Endothelial cell of umbilical vein (primary cell): ENCODE measurements around the gene UST. TPM values are rescaled to one million over a fixed set of nuclear protein-coding genes. Genes with fewer than 3 reads are reported as not detected.

ENCODE experiments used
- BruUV-seq: library from RNA; stranded (reverse); fragments of 400-500 nt; replicated peaks from 2 replicates; lab custom pipeline; 2021; lab: Mats Ljungman, UMichigan
- CTCF ChIA-PET: fragments of 300-600, 350-600 bp; sonication (Branson Sonifier 250); formaldehyde crosslinking; loops from one replicate; lab custom pipeline; 2021; ENCODE audit warnings: antibody characterized with exemption, inconsistent platforms; lab: Charles Lee
- POLR2A ChIA-PET: fragments of 300-600, 350-600 bp; sonication (Branson Sonifier 250); formaldehyde crosslinking; loops from one replicate; lab custom pipeline; 2021; ENCODE audit warnings: antibody characterized with exemption, inconsistent platforms; lab: Charles Lee
- DNase-seq: peaks from one replicate; pipeline ENCODE4 v3.0.0-alpha.2; 2011; ENCODE audit warnings: low read depth, low spot score
- FAIRE-seq: peaks from 2 replicates; lab custom pipeline; 2011; peaks lifted over from hg19 to GRCh38; lab: Jason Lieb, UNC
- H2AFZ ChIP-seq: 2 replicates; pipeline ENCODE4 v1.6.0; 2012; ENCODE audit warnings: low read depth, low read length, control low read depth, inconsistent platforms
- H3K27ac ChIP-seq: 2 replicates; pipeline ENCODE4 v1.5.1; 2011; ENCODE audit warnings: low read depth, mild to moderate bottlenecking, control low read depth, low read length, moderate library complexity; ENCODE audit not compliant: insufficient read depth
- H3K27me3 ChIP-seq, 2 experiments: 2 replicates each; pipeline versions ENCODE4 v1.6.0 to v1.6.1; 2011; ENCODE audit warnings: low read length in 2 of 2, mixed read lengths in 1 of 2; ENCODE audit not compliant: control insufficient read depth in 2 of 2, insufficient read depth in 2 of 2
- H3K36me3 ChIP-seq, 2 experiments: 2 replicates in 1 of 2; 3 replicates in 1 of 2; pipeline ENCODE4 v1.5.1; 2011; ENCODE audit warnings: low read length in 2 of 2, mild to moderate bottlenecking in 1 of 2, moderate library complexity in 1 of 2; ENCODE audit not compliant: control insufficient read depth in 2 of 2, insufficient read depth in 2 of 2; ENCODE audit errors: extremely low read depth in 1 of 2
- H3K4me1 ChIP-seq: 3 replicates; pipeline ENCODE4 v1.5.1; 2011; ENCODE audit warnings: mild to moderate bottlenecking, low read length; ENCODE audit not compliant: control insufficient read depth, insufficient read depth; ENCODE audit errors: extremely low read depth
- H3K4me2 ChIP-seq: 2 replicates; pipeline ENCODE4 v1.6.1; 2011; ENCODE audit warnings: low read length, control low read depth, mixed read lengths; ENCODE audit not compliant: insufficient read depth
- H3K4me3 ChIP-seq, 3 experiments: fragments of 200-600 bp in 1 of 3; sonication (generic), shearing (Covaris generic) in 1 of 3; replicated peaks in 1 of 3; 2 replicates each; pipeline ENCODE4 v1.5.1; 2011 to 2016; ENCODE audit warnings: control low read depth in 3 of 3, low read length in 3 of 3, mild to moderate bottlenecking in 2 of 3, inconsistent platforms in 1 of 3, low read depth in 1 of 3, moderate library complexity in 1 of 3; ENCODE audit not compliant: insufficient read depth in 1 of 3
- H3K79me2 ChIP-seq: 2 replicates; pipeline ENCODE4 v1.6.0; 2012; ENCODE audit warnings: low read length, inconsistent platforms; ENCODE audit not compliant: control insufficient read depth, insufficient read depth
- H3K9ac ChIP-seq: replicated peaks from 2 replicates; pipeline ENCODE3; 2011; ENCODE audit warnings: low read length, control low read depth; ENCODE audit not compliant: insufficient read depth; ENCODE audit errors: extremely low read depth
- H3K9me1 ChIP-seq: replicated peaks from 3 replicates; pipeline ENCODE4 v1.6.0; 2011; ENCODE audit warnings: mild to moderate bottlenecking, low read length; ENCODE audit not compliant: control insufficient read depth, insufficient read depth; ENCODE audit errors: extremely low read depth
- H3K9me3 ChIP-seq: replicated peaks from 2 replicates; pipeline ENCODE4 v1.5.1; 2012; ENCODE audit warnings: low read length, inconsistent platforms; ENCODE audit not compliant: control insufficient read depth, insufficient read depth
- H4K20me1 ChIP-seq: replicated peaks from 2 replicates; pipeline ENCODE3; 2011; ENCODE audit warnings: mild to moderate bottlenecking, low read length; ENCODE audit not compliant: control insufficient read depth, insufficient read depth; ENCODE audit errors: extremely low read depth
- EZH2 ChIP-seq: IDR thresholded peaks from 2 replicates; pipeline ENCODE4 v1.6.1; 2012; ENCODE audit warnings: borderline replicate concordance, low read depth, mild to moderate bottlenecking, moderate library complexity, low read length, inconsistent platforms; ENCODE audit not compliant: severe bottlenecking
- FOS ChIP-seq: IDR thresholded peaks from 2 replicates; pipeline ENCODE4 v1.6.1; 2011; ENCODE audit warnings: mild to moderate bottlenecking, low read length, moderate library complexity, borderline replicate concordance; ENCODE audit not compliant: insufficient read depth
- GATA2 ChIP-seq: IDR thresholded peaks from 2 replicates; pipeline ENCODE4 v1.7.0; 2011; ENCODE audit warnings: low read depth, mild to moderate bottlenecking, moderate library complexity, mixed read lengths, low read length; ENCODE audit not compliant: insufficient read length, insufficient read depth
- JUN ChIP-seq: IDR thresholded peaks from 2 replicates; pipeline ENCODE4 v1.6.1; 2011; ENCODE audit warnings: borderline replicate concordance, low read depth; ENCODE audit not compliant: insufficient read length, insufficient read depth
- MYC ChIP-seq: IDR thresholded peaks from one replicate; pipeline ENCODE4 v1.6.1; 2011; ENCODE audit warnings: mild to moderate bottlenecking, low read depth, low read length
- POLR2A ChIP-seq: IDR thresholded peaks from 2 replicates; pipeline ENCODE4 v1.6.1; 2012; ENCODE audit warnings: low read depth, mild to moderate bottlenecking, control low read depth, low read length
- POLR2AphosphoS5 ChIP-seq: IDR thresholded peaks from 2 replicates; pipeline ENCODE4 v1.6.1; 2012; ENCODE audit warnings: low read depth, mild to moderate bottlenecking, control low read depth, low read length, moderate library complexity; ENCODE audit not compliant: insufficient read depth
- dilution Hi-C: fragments of 300-500 bp; cut with MboI; formaldehyde crosslinking; loops from one replicate; pipeline ENCODE4 v1.15.0; 2019; ENCODE audit warnings: low sequenced_read_pairs; ENCODE audit not compliant: extremely low pct_ligation_motif_present
- intact Hi-C: fragments of 100-400 bp; cut with micrococcal nuclease; formaldehyde crosslinking; loops from one replicate; pipeline ENCODE4 v1.10.0; 2022
- polyA plus RNA-seq, 4 experiments: library from polyadenylated mRNA; depleted of rRNA in 3 of 4; stranded (reverse) in 3 of 4; unstranded in 1 of 4; fragments of >200 nt; gene quantifications; 2 replicates each; pipeline versions ENCODE4 v1.2.1 to v1.2.3, GENCODE V29; 2011 to 2012; ENCODE audit warnings: missing spikeins in 1 of 4
- total RNA-seq: library from RNA; stranded (reverse); gene quantifications from 2 replicates; pipeline ENCODE4 v1.2.3, GENCODE V29; 2021
- TF ChIP-seq, protein P1 (sequence below), 2 donors: IDR thresholded peaks; 1 replicate in 1 of 2; 2 replicates in 1 of 2; pipeline ENCODE4 v1.5.1; 2011; ENCODE audit warnings: low read length in 2 of 2, mild to moderate bottlenecking in 2 of 2, moderate library complexity in 2 of 2, control low read depth in 1 of 2, inconsistent platforms in 1 of 2, low read depth in 1 of 2; ENCODE audit not compliant: insufficient read depth in 1 of 2; ENCODE audit errors: extremely low read depth in 1 of 2
- TF ChIP-seq, protein P2 (sequence below): IDR thresholded peaks from 2 replicates; pipeline ENCODE4 v1.6.1; 2011; ENCODE audit not compliant: insufficient read depth, insufficient read length

UST gene
- total and polyA plus RNA-seq, 2 donors (not counting 3 experiments of a cell fraction or from before 2014, with no cell fraction given): 0.26 to 0.84 TPM

DNA sequence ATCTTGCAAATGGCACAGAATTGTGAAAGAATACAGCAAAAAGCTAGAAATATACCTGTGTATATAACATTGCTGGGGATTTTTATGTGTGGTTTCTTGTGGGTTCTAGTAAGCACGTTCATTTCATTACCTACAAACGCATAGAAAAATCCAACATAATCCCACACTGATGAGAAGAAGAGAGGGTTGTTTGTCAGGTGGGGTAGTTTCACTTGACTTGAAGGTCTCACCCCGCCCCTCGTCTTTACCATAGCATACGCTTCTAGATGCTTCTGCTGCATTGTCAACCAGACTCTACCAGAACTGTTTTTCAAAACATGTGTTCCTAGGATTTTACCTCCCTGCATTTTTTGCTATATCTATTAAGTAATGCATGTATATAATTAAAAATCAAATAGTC is 286.6 kb downstream of the UST start:
- H3K4me3 ChIP-seq: no peak overlapping the region
- no TSS peak for BruUV-seq
- DNase-seq (no peak), FAIRE-seq (no peak)
- H3K4me2 ChIP-seq: no peak overlapping the region
- no peaks in the 10 kb centered on the region for H4K20me1 ChIP-seq
- CTCF ChIA-PET: interaction anchor here (0.9 to 7.0 kb wide), 4 partner anchors 26 to 398 kb away, joined by 3 to 193 read pairs (median 4); no protein-coding TSS in a partner anchor
- TF ChIP-seq EZH2 (no peak), MYC (no peak), POLR2A (no peak)
- no peak overlapping the region for H2AFZ ChIP-seq
- dilution Hi-C loops: no loop called here
- H3K9me3 ChIP-seq: no peaks in the 10 kb centered on the region
- intact Hi-C loops: no loop called here
- H3K79me2 ChIP-seq: no peaks in the 10 kb centered on the region
- no peaks in the 10 kb centered on the region for H3K36me3 ChIP-seq
- H3K9ac ChIP-seq: no peak overlapping the region
- POLR2A ChIA-PET: no interaction called here
- H3K27me3 ChIP-seq: peaks cover 5% of the 10 kb centered on the region in 2 experiments
- no peaks in the 10 kb centered on the region for H3K9me1 ChIP-seq
- H3K4me1 ChIP-seq: no peaks in the 10 kb centered on the region
- no peak overlapping the region for H3K27ac ChIP-seq

DNA sequence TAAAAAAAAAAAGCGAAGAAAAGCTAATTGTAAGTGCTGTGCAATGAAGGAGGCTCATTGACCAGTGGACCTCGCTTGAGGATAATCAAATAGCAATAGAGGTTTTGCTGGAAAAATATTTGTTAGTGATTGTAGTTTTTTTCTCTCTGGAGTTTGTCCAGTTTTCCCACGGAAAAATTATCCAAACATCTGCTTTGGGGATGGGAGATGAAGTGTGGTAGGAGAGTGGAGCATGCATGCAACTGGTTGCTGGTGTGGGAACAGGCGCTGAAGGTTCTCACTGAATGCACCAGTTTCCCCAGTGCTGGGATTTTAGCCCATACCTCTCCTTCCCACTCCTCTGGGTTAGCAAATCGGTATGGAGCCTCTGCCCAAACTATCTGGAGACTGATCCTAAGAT is 288.9 kb downstream of the UST start:
- Histone ChIP-seq H3K27me3 (peaks cover 5% of the 10 kb centered on the region in 2 experiments), H3K79me2 (no peaks in the 10 kb centered on the region), H3K4me3 (no peak overlapping the region), H3K27ac (no peak overlapping the region), H2AFZ (no peak overlapping the region), H3K36me3 (no peaks in the 10 kb centered on the region), H3K4me1 (no peaks in the 10 kb centered on the region), H4K20me1 (no peaks in the 10 kb centered on the region), H3K4me2 (no peak overlapping the region), H3K9me3 (no peaks in the 10 kb centered on the region), H3K9me1 (no peaks in the 10 kb centered on the region), H3K9ac (no peak overlapping the region)
- no TSS peak for BruUV-seq
- dilution Hi-C loops (no loop called here), intact Hi-C loops (no loop called here)
- CTCF ChIA-PET: interaction anchor here (0.7 to 1.2 kb wide), 2 partner anchors 9 to 396 kb away, joined by 4 to 5 read pairs; no protein-coding TSS in a partner anchor
- no peak for TF ChIP-seq FOS
- TF ChIP-seq JUN: no peak
- no peak for TF ChIP-seq EZH2
- no peak for TF ChIP-seq GATA2
- TF ChIP-seq, protein P1, sequence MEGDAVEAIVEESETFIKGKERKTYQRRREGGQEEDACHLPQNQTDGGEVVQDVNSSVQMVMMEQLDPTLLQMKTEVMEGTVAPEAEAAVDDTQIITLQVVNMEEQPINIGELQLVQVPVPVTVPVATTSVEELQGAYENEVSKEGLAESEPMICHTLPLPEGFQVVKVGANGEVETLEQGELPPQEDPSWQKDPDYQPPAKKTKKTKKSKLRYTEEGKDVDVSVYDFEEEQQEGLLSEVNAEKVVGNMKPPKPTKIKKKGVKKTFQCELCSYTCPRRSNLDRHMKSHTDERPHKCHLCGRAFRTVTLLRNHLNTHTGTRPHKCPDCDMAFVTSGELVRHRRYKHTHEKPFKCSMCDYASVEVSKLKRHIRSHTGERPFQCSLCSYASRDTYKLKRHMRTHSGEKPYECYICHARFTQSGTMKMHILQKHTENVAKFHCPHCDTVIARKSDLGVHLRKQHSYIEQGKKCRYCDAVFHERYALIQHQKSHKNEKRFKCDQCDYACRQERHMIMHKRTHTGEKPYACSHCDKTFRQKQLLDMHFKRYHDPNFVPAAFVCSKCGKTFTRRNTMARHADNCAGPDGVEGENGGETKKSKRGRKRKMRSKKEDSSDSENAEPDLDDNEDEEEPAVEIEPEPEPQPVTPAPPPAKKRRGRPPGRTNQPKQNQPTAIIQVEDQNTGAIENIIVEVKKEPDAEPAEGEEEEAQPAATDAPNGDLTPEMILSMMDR (IDR thresholded peaks at IDR 0.05; ENCODE audit: extremely low read depth in 1 of 2, insufficient read depth in 1 of 2, low read depth in 1 of 2, low read length in 2 of 2): no peak
- TF ChIP-seq POLR2AphosphoS5: no peak
- no peak for TF ChIP-seq MYC
- TF ChIP-seq POLR2A: no peak
- TF ChIP-seq, protein P2, sequence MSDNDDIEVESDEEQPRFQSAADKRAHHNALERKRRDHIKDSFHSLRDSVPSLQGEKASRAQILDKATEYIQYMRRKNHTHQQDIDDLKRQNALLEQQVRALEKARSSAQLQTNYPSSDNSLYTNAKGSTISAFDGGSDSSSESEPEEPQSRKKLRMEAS: no peak
- DNase-seq (no peak), FAIRE-seq (no peak)
- POLR2A ChIA-PET: no interaction called here
